Prostate gland (tissue), 2 donors: ENCODE data around the gene DMD. TPM values are rescaled to one million over a fixed set of nuclear protein-coding genes. Genes with fewer than 3 reads are reported as not detected.
A peak's percentile ranks its signal among the peaks of the same experiment; 100 is the strongest.
"Not testable (repeated sequence)": the region's sequence is repeated elsewhere in the genome, so short reads cannot be mapped to it uniquely, and the experiment has no call there.

Experiments
- DNase-seq: peaks from one replicate; pipeline ENCODE4 v3.0.0-alpha.2; 2019; ENCODE audit warnings: low spot score
- H3K27ac ChIP-seq, 2 donors: fragments of 200-600 bp; sonication (generic); 2 replicates each; pipeline ENCODE4 v1.5.1; 2017 to 2019
- H3K27me3 ChIP-seq: fragments of 200-600 bp; sonication (generic); replicated peaks from 2 replicates; pipeline ENCODE4 v1.5.1; 2019; ENCODE audit not compliant: insufficient read depth
- H3K36me3 ChIP-seq, 2 donors: fragments of 200-600 bp; sonication (generic); 1 replicate in 1 of 2; 2 replicates in 1 of 2; pipeline versions ENCODE4 v1.5.1 to v1.8.1; 2017 to 2019
- H3K4me1 ChIP-seq: fragments of 200-600 bp; sonication (generic); replicated peaks from 2 replicates; pipeline ENCODE4 v1.5.1; 2019
- H3K4me3 ChIP-seq, 2 donors: fragments of 200-600 bp; sonication (generic); 2 replicates each; pipeline ENCODE4 v1.5.1; 2017 to 2019
- H3K9me3 ChIP-seq: fragments of 200-600 bp; sonication (generic); 2 replicates; pipeline ENCODE4 v1.5.1; 2017
- CTCF ChIP-seq, 4 experiments: fragments of 200-600 bp in 2 of 4; fragments of 450-650 bp in 2 of 4; sonication (generic) in 2 of 4; IDR thresholded peaks; 1 replicate in 3 of 4; 2 replicates in 1 of 4; pipeline ENCODE4 v1.5.1; 2016 to 2019; ENCODE audit warnings: antibody characterized with exemption in 4 of 4, mild to moderate bottlenecking in 2 of 4, moderate library complexity in 2 of 4
- POLR2A ChIP-seq: fragments of 450-650 bp; IDR thresholded peaks from one replicate; pipeline ENCODE4 v1.6.1; 2016; ENCODE audit warnings: antibody characterized with exemption, mild to moderate bottlenecking
- POLR2AphosphoS5 ChIP-seq: sonication (generic); formaldehyde crosslinking; IDR thresholded peaks from one replicate; pipeline ENCODE4 v1.6.1; 2017; ENCODE audit warnings: antibody characterized with exemption
- WGBS: methylation state at CpG from one replicate; pipeline ENCODE4 v1.1.5; 2018; 5-methylcytosine and 5-hydroxymethylcytosine counted together
- intact Hi-C: fragments of 100-400 bp; cut with DNase I; formaldehyde crosslinking; loops from one replicate; pipeline ENCODE4 v1.14.2; 2022
- total RNA-seq, 2 donors: library from RNA; depleted of rRNA; stranded (reverse); fragments of >200 nt; gene quantifications; one replicate each; pipeline ENCODE4 v1.1.0, GENCODE V29; 2016

The DMD gene
- total RNA-seq, 2 donors from 2014 or later: 17.6 to 34.8 TPM

- WGBS: 98% methylated on average over 8 of the region's 8 CpGs
- intact Hi-C loops: no loop called here
- no peaks in the 10 kb centered on the region for H3K4me1 ChIP-seq
- H3K4me3 ChIP-seq: no peak overlapping the region
- no peaks in the 10 kb centered on the region for H3K9me3 ChIP-seq
- DNase-seq: no peak
- TF ChIP-seq POLR2A (no peak), CTCF (IDR thresholded peaks at IDR 0.05) (no peak), POLR2AphosphoS5 (no peak)
- H3K36me3 ChIP-seq: no peaks in the 10 kb centered on the region
- H3K27ac ChIP-seq: no peak overlapping the region
- H3K27me3 ChIP-seq: no peaks in the 10 kb centered on the region
These were observed 1827.4 kb downstream of the DMD start for GRCh38 chrX:31383991-31384390.

GRCh38 chrX:31378973-31379372 is 1832.4 kb downstream of the DMD start:
- WGBS: 88% methylated on average over 6 of the region's 6 CpGs
- H3K27ac ChIP-seq, H3K4me3 ChIP-seq, H3K36me3 ChIP-seq, H3K27me3 ChIP-seq, H3K9me3 ChIP-seq, DNase-seq, intact Hi-C loops, H3K4me1 ChIP-seq: not testable (repeated sequence)

- H3K36me3 ChIP-seq, H3K9me3 ChIP-seq, intact Hi-C loops, DNase-seq, H3K4me1 ChIP-seq, H3K4me3 ChIP-seq, H3K27me3 ChIP-seq: not testable (repeated sequence)
- WGBS: 81% methylated on average over 8 of the region's 8 CpGs
- peak overlapping the region; percentile 42 to 61 for H3K27ac ChIP-seq
These were observed 1833.5 kb downstream of the DMD start for GRCh38 chrX:31377821-31378220.

GRCh38 chrX:31376408-31377022 is 1834.8 kb downstream of the DMD start:
- H3K4me3 ChIP-seq: no peak overlapping the region
- intact Hi-C loops: no loop called here
- H3K27me3 ChIP-seq: no peaks in the 10 kb centered on the region
- no peaks in the 10 kb centered on the region for H3K4me1 ChIP-seq
- H3K27ac ChIP-seq: peak overlapping the region; percentile 63 to 64
- no peaks in the 10 kb centered on the region for H3K36me3 ChIP-seq
- TF ChIP-seq POLR2A (no peak), POLR2AphosphoS5 (peak; percentile 75)
- peak; percentile 44 for DNase-seq
- no peaks in the 10 kb centered on the region for H3K9me3 ChIP-seq
- WGBS: 12% methylated on average over 2 of the region's 2 CpGs

GRCh38 chrX:31374786-31375185 is 1836.6 kb downstream of the DMD start:
- H3K4me3 ChIP-seq: no peak overlapping the region
- H3K27me3 ChIP-seq: no peaks in the 10 kb centered on the region
- intact Hi-C loops: no loop called here
- H3K4me1 ChIP-seq: no peaks in the 10 kb centered on the region
- no peak for TF ChIP-seq POLR2AphosphoS5
- no peak for TF ChIP-seq CTCF (IDR thresholded peaks at IDR 0.05)
- TF ChIP-seq POLR2A: no peak
- no peaks in the 10 kb centered on the region for H3K36me3 ChIP-seq
- 95% methylated on average over 4 of the region's 4 CpGs for WGBS
- no peak for DNase-seq
- no peaks in the 10 kb centered on the region for H3K9me3 ChIP-seq
- H3K27ac ChIP-seq: no peak overlapping the region

- no peak overlapping the region for H3K27ac ChIP-seq
- H3K4me1 ChIP-seq: no peaks in the 10 kb centered on the region
- no peak for TF ChIP-seq CTCF (IDR thresholded peaks at IDR 0.05)
- no peak for TF ChIP-seq POLR2A
- TF ChIP-seq POLR2AphosphoS5: no peak
- H3K4me3 ChIP-seq: no peak overlapping the region
- no peak for DNase-seq
- intact Hi-C loops: no loop called here
- WGBS: 84% methylated on average over 5 of the region's 5 CpGs
- H3K36me3 ChIP-seq: no peaks in the 10 kb centered on the region
- no peaks in the 10 kb centered on the region for H3K9me3 ChIP-seq
- H3K27me3 ChIP-seq: no peaks in the 10 kb centered on the region
These were observed 1839.4 kb downstream of the DMD start for GRCh38 chrX:31371956-31372355.
